ENCODE results near the gene CIAO1.

The CIAO1 gene

DNA sequence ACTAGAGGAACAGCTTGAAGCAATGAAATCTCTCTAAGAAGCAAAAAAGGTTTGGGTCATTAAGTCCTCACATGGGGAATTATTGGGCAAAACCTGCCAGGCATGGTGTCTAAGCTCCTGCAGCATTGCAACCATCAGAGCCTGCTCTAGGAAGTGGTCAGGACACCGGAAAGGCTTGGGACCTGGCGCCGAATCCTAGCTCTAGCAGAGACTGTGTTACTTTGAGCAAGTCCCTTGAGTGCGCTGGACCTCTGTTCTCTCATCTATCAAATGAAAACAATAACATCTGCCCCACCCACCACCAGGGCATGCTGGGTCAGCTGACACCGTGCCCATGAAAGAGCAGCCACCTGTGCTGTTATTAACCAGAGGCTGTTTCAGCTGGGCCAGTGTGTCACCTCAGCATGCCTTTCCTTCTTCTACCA is 6.5 kb upstream of the CIAO1 start:
- TF ChIP-seq NFIC (IDR thresholded peaks at IDR 0.05) (no peak), CEBPB (IDR thresholded peaks at IDR 0.05) (no peak), TEAD4 (IDR thresholded peaks at IDR 0.05) (no peak), EP300 (IDR thresholded peaks at IDR 0.05; ENCODE audit: borderline replicate concordance) (no peak), YY1 (IDR thresholded peaks at IDR 0.05; ENCODE audit: low read depth) (no peak), FOXM1 (IDR thresholded peaks at IDR 0.05; ENCODE audit: borderline replicate concordance, low read depth) (no peak)
- TF ChIP-seq, protein P1, sequence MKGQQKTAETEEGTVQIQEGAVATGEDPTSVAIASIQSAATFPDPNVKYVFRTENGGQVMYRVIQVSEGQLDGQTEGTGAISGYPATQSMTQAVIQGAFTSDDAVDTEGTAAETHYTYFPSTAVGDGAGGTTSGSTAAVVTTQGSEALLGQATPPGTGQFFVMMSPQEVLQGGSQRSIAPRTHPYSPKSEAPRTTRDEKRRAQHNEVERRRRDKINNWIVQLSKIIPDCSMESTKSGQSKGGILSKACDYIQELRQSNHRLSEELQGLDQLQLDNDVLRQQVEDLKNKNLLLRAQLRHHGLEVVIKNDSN (IDR thresholded peaks at IDR 0.05) = peak; percentile 77

- peak; percentile 45; the same call in 1 of the 2 replicates for TF ChIP-seq TCF12 (IDR thresholded peaks at IDR 0.05; ENCODE audit: low read depth)
- peak; percentile 26; the same call in 1 of the 2 replicates for TF ChIP-seq RAD21 (IDR thresholded peaks at IDR 0.05; ENCODE audit: low read depth)
- TF ChIP-seq ZBTB7A (IDR thresholded peaks at IDR 0.05; ENCODE audit: low read depth) = no peak
- TF ChIP-seq TEAD4 (IDR thresholded peaks at IDR 0.05) = 0 out of 2 replicates have a peak, but pooled peaks have one; percentile 5
- TF ChIP-seq, protein P1 (IDR thresholded peaks at IDR 0.05) = peak; percentile 13; the same call in 1 of the 2 replicates
These were observed 5.4 kb upstream of the CIAO1 start for GRCh38 chr2:96260387-96261260.

DNA sequence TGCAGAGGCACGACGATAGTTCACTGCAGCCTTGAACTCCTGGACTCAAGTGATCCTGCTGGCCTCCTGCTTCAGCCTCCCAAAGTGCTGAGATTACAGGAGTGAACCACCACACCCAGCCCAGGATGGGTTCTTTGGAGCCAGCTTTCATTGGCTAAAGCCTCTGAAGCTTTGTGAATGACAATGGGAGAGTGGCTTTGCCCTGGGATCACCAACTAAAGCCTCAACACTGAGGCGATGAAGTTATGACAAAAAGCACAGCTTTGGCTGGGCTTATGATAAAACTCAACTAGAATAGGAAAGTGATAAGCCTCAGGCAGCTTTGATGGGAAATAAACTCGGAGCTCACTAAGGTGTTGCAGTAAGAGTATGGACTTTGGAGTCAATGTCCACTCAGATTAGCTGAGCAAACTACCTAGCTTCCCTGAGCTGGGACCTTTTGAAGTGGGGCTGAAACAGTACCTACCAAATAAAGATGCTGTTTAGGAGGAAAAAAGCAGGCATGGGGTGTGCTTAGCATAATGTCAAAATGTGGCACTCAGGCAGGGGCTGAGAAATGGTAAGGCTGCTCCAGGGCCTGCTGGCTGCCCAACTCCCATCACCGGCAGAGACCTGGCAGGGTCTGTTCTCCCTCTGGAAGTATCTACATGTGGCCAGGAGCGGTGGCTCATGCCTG is 4.6 kb upstream of the CIAO1 start:
- TF ChIP-seq TAF1 (IDR thresholded peaks at IDR 0.05; ENCODE audit: low read depth) (no peak), TEAD4 (IDR thresholded peaks at IDR 0.05) (no peak), EP300 (IDR thresholded peaks at IDR 0.05; ENCODE audit: borderline replicate concordance) (no peak), YY1 (IDR thresholded peaks at IDR 0.05; ENCODE audit: low read depth) (no peak), CREB1 (IDR thresholded peaks at IDR 0.05; ENCODE audit: low read depth) (no peak), ZBTB7A (IDR thresholded peaks at IDR 0.05; ENCODE audit: low read depth) (no peak), CEBPB (IDR thresholded peaks at IDR 0.05) (no peak), TCF12 (IDR thresholded peaks at IDR 0.05; ENCODE audit: low read depth) (no peak), MAX (IDR thresholded peaks at IDR 0.05) (no peak), RAD21 (IDR thresholded peaks at IDR 0.05; ENCODE audit: low read depth) (no peak), FOXM1 (IDR thresholded peaks at IDR 0.05; ENCODE audit: borderline replicate concordance, low read depth) (no peak), REST (IDR thresholded peaks at IDR 0.05; ENCODE audit: low read depth) (no peak), EGR1 (IDR thresholded peaks at IDR 0.05) (no peak), NFIC (IDR thresholded peaks at IDR 0.05) (no peak)
- TF ChIP-seq, protein P1 (IDR thresholded peaks at IDR 0.05) = no peak

DNA sequence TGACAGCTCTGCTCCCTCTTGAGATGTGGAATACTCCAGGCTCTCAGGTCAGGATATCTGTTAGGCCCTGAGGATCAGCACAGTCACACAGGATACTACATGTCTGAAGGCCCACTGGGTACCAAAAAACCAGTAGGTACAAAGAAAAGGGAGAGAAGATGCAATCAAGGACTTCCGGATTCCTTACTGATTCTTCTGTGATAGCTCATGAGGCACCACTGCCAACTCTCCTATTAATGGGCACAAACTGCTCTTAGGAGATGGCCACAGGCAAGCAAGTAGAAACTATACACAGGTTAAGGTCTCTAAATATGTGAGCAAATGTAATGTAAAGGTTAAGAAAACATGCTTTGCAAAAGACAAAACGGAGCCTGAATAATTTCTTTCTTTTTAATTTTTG is 3.7 kb upstream of the CIAO1 start:
- TF ChIP-seq CEBPB (IDR thresholded peaks at IDR 0.05) (no peak), TAF1 (IDR thresholded peaks at IDR 0.05; ENCODE audit: low read depth) (no peak), NFIC (IDR thresholded peaks at IDR 0.05) (no peak), FOXM1 (IDR thresholded peaks at IDR 0.05; ENCODE audit: borderline replicate concordance, low read depth) (no peak), MAX (IDR thresholded peaks at IDR 0.05) (no peak), TCF12 (IDR thresholded peaks at IDR 0.05; ENCODE audit: low read depth) (no peak), YY1 (IDR thresholded peaks at IDR 0.05; ENCODE audit: low read depth) (no peak), RAD21 (IDR thresholded peaks at IDR 0.05; ENCODE audit: low read depth) (no peak), CREB1 (IDR thresholded peaks at IDR 0.05; ENCODE audit: low read depth) (no peak)

- TF ChIP-seq, protein P1 (IDR thresholded peaks at IDR 0.05) = no peak
- TF ChIP-seq NFIC (IDR thresholded peaks at IDR 0.05) (no peak), TCF12 (IDR thresholded peaks at IDR 0.05; ENCODE audit: low read depth) (no peak), MAX (IDR thresholded peaks at IDR 0.05) (no peak)
These were observed 1.9 kb upstream of the CIAO1 start for GRCh38 chr2:96264086-96264485.

Measured in Ishikawa (cell line).